Glutamatergic neuron (in vitro differentiated cells): ENCODE results near the gene EED. TPM values are rescaled to one million over a fixed set of nuclear protein-coding genes. Genes with fewer than 3 reads are reported as not detected.
A peak's percentile ranks its signal among the peaks of the same experiment; 100 is the strongest.

Experiments
- DNase-seq: peaks from one replicate; pipeline ENCODE4 v3.0.0; 2022
- H3K27ac Mint-ChIP-seq: one replicate; pipeline ENCODE4 v1.8.0; 2020; ENCODE audit warnings: mild to moderate bottlenecking, mixed read lengths, inconsistent platforms; ENCODE audit not compliant: unreplicated experiment
- H3K27me3 Mint-ChIP-seq: one replicate; pipeline ENCODE4 v1.8.0; 2020; ENCODE audit warnings: mild to moderate bottlenecking, moderate library complexity, mixed read lengths, inconsistent platforms; ENCODE audit not compliant: unreplicated experiment
- H3K36me3 Mint-ChIP-seq: one replicate; pipeline ENCODE4 v1.8.0; 2020; ENCODE audit warnings: mild to moderate bottlenecking, mixed read lengths, inconsistent platforms; ENCODE audit not compliant: unreplicated experiment
- H3K4me1 Mint-ChIP-seq: one replicate; pipeline ENCODE4 v1.8.0; 2020; ENCODE audit warnings: mild to moderate bottlenecking, low read depth, mixed read lengths, inconsistent platforms; ENCODE audit not compliant: unreplicated experiment
- H3K4me3 Mint-ChIP-seq: one replicate; pipeline ENCODE4 v1.8.0; 2020; ENCODE audit warnings: mild to moderate bottlenecking, mixed read lengths, inconsistent platforms; ENCODE audit not compliant: unreplicated experiment
- H3K9me3 Mint-ChIP-seq: one replicate; pipeline ENCODE4 v1.8.0; 2020; ENCODE audit warnings: mild to moderate bottlenecking, moderate library complexity, mixed read lengths, inconsistent platforms; ENCODE audit not compliant: unreplicated experiment
- total RNA-seq: library from RNA; stranded (reverse); fragmentation: NEBNext Ultra II Directional; extraction: Animal tissue kit (Norgen Biotek cat#: 25700); gene quantifications from one replicate; pipeline ENCODE4 v1.2.1, GENCODE V29; 2021; ENCODE audit not compliant: unreplicated experiment
- TF ChIP-seq, protein P1 (sequence below): fragments of 200-600 bp; sonication (generic); IDR thresholded peaks from one replicate; pipeline ENCODE4 v1.5.0; 2021; ENCODE audit not compliant: partially characterized antibody, unreplicated experiment

Gene EED
- total RNA-seq, 1 donor from 2014 or later: 17.9 TPM

DNA sequence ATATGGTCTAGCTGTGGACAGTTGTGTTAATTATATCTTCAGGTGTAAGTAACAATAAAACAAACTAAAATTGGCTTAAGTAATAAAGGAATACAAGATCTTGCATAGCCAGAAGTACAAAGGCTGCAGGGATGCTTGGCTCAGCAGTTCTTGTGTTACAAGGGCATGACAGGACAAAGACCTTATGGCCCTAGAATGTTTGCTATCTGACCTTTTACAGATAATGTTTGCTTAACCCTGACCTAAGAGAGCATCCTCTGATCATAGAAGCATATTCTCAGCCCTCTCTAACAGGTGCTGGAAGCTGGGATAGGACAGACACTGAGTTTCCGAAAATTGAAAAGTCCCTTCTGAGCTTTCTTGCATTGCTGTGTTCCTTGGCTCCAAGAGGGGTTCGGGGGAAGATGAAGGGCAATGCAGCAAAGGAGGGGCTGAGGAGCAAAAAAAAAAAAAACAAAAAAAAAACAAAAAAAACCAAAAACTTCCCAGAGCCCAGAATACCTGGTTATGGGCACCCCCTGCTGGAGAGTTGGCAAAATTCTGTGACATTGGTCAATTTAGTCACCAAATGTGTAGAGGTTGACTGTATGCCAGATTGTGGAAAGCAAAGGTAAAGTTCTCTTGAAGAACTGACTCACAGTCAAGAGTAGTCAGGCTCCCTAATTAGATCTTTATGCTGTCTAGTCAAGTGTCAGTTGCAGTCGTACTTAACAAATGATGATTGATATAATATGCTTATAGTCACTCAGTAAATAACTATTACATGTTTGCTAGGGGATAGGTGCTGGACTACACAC is 47.1 kb downstream of the EED start:
- no peak overlapping the region for H3K4me3 Mint-ChIP-seq
- no peaks in the 10 kb centered on the region for H3K36me3 Mint-ChIP-seq
- no peaks in the 10 kb centered on the region for H3K9me3 Mint-ChIP-seq
- H3K27me3 Mint-ChIP-seq: no peaks in the 10 kb centered on the region
- H3K4me1 Mint-ChIP-seq: no peaks in the 10 kb centered on the region
- TF ChIP-seq, protein P1, sequence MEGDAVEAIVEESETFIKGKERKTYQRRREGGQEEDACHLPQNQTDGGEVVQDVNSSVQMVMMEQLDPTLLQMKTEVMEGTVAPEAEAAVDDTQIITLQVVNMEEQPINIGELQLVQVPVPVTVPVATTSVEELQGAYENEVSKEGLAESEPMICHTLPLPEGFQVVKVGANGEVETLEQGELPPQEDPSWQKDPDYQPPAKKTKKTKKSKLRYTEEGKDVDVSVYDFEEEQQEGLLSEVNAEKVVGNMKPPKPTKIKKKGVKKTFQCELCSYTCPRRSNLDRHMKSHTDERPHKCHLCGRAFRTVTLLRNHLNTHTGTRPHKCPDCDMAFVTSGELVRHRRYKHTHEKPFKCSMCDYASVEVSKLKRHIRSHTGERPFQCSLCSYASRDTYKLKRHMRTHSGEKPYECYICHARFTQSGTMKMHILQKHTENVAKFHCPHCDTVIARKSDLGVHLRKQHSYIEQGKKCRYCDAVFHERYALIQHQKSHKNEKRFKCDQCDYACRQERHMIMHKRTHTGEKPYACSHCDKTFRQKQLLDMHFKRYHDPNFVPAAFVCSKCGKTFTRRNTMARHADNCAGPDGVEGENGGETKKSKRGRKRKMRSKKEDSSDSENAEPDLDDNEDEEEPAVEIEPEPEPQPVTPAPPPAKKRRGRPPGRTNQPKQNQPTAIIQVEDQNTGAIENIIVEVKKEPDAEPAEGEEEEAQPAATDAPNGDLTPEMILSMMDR: peak; percentile 90
- H3K27ac Mint-ChIP-seq: no peak overlapping the region
- peak; percentile 54 for DNase-seq

DNA sequence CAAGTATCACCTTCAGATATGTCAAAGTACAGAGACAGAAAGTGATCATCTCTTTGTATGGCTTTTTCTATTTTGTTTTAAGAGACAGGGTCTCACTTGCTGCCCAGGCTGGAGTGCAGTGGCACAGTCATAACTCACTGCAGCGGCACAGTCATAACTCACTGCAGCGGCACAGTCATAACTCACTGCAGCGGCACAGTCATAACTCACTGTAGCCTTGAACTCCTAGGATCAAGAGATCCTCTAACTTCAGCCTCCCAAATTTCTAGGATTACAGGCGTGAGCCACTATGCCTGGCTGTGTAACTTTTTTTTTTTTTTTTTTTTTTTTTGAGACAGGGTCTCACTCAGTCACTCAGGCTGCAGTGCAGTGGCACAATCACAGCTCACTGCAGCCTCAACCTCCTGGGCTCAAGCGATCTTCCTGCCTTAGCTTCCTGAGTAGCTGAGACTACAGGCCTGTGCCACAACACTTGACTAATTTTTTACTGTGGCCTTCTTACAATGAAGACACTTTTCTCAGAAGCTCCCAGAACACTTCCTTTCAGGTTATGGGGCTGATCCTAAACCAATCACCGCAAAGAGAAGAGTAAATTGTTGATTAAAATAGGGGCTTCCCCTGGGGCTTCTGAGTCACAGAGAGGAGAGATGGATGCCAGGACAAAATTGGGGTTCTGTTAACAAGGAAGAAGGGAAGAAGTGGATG is 48.5 kb downstream of the EED start:
- TF ChIP-seq, protein P1: no peak
- no peak for DNase-seq
- Mint-ChIP-seq H3K9me3 (peaks cover 1% of the 10 kb centered on the region), H3K27me3 (no peaks in the 10 kb centered on the region), H3K4me3 (no peak overlapping the region), H3K36me3 (no peaks in the 10 kb centered on the region), H3K4me1 (no peaks in the 10 kb centered on the region), H3K27ac (no peak overlapping the region)

DNA sequence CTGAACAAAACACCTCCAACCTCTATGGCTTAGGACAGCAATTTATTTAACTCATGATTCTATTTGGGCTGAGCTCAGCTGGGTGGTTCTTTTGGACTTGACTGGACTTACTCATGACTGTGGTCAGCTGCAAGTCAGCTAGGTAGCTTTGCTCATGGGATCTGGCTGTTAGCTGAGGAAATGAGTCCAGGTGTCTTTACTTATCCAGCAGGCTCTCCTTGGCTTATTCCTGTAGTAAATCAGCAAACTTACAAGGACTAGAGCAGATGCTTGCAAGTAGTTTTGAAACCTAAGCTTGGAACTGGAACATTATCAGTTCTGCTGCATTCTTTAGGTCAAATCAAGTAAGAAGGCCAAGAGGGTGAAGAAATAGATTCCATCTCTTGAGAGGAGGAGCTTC is 49.5 kb downstream of the EED start:
- Mint-ChIP-seq H3K27ac (no peak overlapping the region), H3K36me3 (no peaks in the 10 kb centered on the region), H3K4me3 (no peak overlapping the region), H3K27me3 (no peaks in the 10 kb centered on the region), H3K9me3 (peaks cover 2% of the 10 kb centered on the region), H3K4me1 (no peaks in the 10 kb centered on the region)
- TF ChIP-seq, protein P1: no peak
- no peak for DNase-seq

DNA sequence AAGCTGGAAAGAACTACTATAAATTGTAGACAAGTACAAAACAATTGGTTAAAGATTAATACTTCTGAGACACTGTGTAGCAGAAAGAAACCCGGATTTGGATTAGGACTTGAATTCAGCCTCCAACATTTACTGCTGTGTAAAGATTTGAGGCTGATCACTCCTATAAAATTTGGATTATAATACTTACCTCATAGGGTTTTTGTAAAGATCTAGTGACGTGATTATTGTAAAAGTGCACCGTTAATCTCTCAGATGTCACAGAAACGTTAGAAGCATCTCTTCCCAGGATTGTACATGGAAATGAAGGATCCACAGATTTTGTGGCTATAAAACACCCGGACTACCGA is 57.2 kb downstream of the EED start:
- Mint-ChIP-seq H3K4me3 (peak overlapping the region; percentile 100), H3K9me3 (peaks cover 2% of the 10 kb centered on the region), H3K27ac (peak overlapping the region; percentile 94), H3K4me1 (peaks cover 4% of the 10 kb centered on the region), H3K36me3 (no peaks in the 10 kb centered on the region), H3K27me3 (peaks cover 2% of the 10 kb centered on the region)
- DNase-seq: no peak
- TF ChIP-seq, protein P1: no peak
